HG03097 (cell line): ENCODE results near the gene ABL1.
"Not testable (repeated sequence)": the region's sequence is repeated elsewhere in the genome, so short reads cannot be mapped to it uniquely, and the experiment has no call there.

Experiments
- ATAC-seq: cut with Tn5 transposase; IDR thresholded peaks from one replicate; pipeline ENCODE4 v1.9.1; 2021; ENCODE audit not compliant: unreplicated experiment, low FRiP score

The ABL1 gene

DNA sequence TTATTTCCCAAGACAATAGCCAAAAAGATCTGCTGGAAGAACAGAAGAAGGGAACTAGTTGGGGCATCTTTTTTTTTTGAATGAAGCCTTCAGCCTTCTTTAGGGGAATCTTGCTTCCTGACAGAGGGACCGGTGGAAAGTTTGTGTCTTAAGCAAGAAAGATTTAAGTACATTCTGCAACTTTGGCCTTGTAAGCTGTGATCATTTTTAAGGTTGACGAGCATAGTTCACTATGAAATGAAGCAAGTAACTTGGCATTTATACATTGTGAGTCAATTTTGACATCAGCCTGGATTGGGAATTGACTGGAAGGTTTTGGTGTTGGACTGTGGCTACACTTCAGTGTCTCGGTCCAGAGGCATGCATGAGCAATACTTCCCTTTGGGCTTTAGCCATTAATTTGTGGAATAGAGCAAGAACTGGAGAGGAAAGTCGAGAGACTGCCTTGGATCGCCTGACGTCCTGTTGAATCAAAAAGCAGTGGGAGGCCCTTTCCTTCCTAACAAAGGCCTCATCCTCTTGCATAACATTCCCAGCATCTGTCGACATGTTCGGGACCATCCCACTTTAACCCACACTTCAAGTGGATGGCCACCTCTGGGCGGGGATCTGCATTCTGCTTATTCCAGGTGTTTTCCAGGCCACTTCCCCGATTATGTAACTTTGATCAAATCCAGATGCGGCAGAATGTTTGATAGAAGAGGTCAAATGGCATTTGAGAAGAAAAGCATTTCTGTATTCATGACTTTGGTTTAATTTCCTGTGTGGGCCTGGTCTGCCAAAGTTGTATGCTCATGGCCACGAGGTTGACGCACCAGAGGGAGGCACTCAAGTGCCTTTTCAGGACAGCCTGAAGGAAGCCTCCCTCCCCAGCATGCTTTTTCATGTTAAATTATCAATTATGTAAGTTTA lies 12.5 kb downstream of the ABL1 start:
- ATAC-seq = no peak

DNA sequence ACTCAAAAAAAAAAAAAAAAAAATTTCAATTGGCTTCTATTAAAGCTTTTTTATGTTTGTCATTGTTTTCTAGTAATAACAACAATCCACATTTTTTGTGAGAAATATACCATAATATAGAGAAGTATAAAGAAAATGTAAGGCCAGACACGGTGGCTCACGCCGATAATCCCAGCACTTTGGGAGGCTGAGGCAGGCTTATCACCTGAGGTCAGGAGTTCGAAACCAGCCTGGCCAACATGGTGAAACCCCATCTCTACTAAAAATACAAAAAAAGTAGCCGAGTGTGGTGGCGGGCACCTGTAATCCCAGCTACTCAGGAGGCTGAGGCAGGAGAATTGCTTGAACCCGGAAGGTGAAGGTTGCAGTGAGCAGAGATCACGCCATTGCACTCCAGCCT lies 13.5 kb downstream of the ABL1 start:
- not testable (repeated sequence) for ATAC-seq

DNA sequence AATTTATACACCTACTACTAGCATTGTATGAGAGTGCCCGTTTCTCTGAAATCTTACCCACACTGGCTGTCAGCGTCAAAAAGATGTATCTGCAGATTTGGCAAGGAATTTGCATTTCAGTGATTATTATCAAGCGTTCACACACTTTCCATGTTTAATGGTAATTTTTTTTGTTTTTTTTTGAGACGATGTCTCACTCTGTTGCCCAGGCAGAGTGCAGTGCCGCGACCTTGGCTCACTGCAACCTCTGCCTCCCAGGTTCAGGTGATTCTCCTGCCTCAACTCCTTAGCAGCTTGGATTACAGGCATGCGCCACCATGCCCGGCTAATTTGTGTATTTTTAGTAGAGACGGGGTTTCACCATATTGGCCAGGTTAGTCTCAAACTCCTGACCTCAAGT lies 14.3 kb downstream of the ABL1 start:
- ATAC-seq = no peak

DNA sequence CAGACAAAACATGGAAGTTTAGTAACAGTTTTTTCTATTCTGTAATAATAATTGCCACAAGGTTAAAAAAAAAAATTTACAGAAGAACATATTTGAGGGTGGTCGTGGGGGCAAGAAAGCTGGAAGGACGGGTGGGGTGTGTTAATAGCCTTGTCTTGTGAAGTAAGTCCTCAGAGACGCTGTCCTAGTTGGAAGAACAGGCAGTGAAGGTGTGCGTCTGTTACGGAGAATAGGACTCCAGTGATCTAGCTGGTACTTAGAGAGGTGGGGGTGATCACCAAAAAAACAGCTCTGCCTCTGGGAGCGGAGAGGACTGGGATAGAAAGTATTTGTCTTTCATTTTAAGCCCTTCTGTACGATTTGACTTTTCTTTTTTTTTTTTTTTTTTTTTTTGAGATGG lies 17.7 kb downstream of the ABL1 start:
- no peak for ATAC-seq

DNA sequence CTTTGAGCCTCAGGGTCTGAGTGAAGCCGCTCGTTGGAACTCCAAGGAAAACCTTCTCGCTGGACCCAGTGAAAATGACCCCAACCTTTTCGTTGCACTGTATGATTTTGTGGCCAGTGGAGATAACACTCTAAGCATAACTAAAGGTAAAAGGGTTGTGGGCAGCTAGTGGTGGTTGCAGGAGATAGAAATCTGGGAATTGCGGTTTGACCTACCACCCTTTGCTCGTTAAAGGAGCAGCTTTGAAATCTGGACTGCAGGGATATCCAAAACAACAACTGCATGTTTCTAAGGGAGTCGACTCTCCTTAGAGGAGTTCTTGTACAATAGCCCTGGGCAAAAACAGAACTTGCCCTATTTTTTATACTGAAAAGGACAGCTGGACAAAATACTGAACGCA lies 19.0 kb downstream of the ABL1 start:
- ATAC-seq = no peak

DNA sequence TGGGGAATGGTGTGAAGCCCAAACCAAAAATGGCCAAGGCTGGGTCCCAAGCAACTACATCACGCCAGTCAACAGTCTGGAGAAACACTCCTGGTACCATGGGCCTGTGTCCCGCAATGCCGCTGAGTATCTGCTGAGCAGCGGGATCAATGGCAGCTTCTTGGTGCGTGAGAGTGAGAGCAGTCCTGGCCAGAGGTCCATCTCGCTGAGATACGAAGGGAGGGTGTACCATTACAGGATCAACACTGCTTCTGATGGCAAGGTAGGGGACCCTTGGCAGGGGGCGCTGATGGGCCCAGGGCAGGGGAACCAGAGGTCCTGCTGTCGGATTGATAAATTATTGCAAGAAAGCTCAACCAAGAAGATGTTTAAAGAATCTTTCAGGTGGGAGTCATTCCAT lies 19.8 kb downstream of the ABL1 start:
- ATAC-seq = no peak

DNA sequence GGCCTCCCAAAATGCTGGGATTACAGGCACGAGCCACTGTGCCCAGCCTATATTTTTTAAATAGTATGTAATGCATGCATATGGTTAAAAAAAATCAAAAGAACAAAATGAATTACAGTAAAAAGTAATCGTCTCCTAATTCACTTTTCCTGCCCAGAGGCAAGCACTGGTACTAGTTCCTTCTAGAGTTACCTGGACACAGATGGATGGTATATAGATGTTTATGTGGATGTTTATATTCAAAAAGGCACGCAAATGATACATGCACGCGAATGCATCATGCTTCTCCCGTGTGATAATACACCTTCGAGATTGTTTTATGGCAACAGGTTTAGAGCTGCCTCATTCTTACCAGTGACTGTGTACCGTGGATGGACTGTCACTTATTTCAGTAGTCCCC lies 21.4 kb downstream of the ABL1 start:
- ATAC-seq = no peak

DNA sequence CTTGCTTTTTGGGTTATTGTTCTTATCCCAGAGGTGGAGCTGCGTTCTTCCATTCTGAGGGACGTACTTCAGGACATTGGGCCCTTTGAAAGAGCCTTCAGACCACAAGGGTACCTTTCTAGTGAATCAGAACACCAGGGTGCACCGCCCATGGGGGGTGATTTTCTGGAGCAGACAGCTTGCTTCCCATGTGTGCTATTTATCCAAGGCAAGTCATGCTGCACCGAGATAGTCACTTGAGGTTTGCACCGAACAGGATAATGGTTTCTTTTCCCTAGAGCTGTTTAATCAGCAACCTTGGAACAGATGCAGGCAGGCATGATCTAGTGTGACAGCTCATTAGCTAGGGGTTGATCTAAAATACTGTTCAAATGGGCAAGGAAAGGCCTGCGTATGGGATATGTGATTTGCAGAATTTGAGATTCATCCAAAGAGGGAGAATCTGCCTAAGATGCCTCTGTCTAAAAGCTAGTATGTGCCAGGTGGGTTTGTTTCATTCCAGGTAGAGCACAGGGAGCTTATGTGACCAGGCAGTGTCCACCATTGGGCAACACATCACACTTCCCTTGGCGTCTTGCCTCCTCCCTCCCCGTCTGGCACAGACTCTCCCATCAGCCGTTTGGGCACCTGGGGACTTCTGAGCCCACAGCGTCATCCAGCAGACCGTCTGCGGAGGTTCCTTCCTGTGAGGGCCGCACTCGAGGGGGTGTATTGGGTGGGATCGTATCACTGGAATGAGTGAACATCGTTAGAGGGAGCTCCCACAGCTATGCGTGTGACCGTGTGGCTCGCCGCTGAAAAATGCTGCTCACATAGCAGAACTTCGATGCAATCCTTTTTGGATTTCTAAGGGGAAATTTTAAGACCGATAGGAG lies 23.0 kb downstream of the ABL1 start:
- ATAC-seq = no peak

DNA sequence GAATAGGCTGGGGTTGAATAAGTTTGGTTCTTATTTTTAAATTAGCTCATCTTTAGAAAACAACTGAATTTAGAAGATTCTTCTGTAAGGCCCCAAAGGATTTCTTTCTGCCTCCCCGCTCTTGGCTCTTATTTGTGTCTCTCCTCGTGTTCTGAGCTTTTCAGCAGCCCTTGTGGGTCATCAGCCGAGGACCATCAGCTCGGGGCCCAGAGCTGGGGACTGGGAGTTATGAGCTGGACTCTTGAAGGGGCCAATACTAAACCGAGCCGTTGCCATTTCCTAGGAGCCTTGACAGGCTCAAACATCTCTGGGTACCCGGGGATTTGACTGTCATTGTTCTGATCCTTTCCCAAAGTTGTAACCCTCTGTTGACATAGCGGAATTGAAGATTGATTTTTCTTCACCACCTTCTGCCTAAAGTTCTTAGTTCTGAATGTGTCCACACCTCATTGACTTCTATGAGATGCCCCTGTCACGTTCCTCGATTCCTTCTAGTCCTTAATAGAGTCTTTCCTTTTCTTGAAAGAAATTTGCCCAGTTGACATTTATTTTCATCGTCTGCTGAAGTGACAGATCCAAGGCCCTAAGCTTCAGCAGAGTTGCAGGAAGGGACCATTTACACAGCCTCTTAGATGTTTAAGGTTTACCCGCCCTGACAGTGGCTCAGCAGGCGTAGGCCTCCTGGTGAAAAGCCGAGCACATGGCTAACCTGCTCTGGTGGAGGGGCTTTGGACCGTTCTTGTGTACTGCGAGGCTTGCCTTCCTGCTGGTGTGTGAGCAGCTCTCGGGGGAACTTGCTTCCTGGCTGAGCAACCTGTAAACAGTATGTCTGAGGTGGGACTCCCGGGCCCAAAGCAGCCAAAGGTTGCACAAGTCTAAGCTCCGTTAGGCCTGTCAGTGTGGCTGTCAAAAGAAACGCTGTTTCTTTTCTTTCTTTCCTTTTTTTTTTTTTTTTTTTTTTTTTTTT lies 24.0 kb downstream of the ABL1 start:
- ATAC-seq = no peak

DNA sequence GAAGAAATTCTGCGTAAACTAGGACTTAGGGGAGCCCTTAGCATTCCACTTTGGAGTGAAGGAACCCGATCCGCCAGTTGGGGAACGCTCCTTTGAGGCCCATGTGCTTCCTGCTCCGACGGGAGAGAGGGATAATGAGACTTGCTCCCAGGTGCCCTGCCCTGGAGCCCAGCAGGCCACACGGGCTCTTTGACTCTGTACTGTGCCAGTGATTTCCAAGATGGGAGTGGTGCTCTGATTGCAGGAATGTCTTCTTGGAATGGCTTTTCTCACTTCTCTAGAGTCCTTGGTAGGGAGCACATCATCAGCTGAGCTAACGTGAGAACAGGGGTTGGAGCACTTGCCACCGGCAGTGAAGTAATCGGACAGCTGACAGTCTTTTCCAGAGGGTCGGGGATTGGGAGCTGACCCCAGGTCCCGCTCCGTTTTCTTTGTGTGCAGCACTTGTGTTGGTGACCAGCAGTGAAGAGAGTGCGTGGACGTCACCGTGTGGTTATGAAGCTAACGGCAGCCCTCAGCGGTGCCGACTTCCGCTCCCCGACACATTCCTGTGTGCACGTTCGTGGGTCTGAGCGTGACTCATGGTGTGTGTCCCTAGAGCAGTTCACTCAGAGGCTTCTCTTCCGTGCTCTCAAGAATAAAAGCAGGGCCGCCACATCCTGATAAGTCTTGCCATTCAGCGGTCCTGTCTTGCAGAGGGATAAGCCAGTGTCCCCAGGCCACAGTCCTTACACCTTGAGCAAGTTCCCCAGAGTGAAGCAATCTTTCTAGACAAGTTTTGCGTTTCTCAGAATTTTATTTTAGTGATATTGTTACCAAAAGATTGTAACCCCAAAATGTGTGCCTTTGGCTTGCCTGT lies 25.6 kb downstream of the ABL1 start:
- ATAC-seq = no peak

DNA sequence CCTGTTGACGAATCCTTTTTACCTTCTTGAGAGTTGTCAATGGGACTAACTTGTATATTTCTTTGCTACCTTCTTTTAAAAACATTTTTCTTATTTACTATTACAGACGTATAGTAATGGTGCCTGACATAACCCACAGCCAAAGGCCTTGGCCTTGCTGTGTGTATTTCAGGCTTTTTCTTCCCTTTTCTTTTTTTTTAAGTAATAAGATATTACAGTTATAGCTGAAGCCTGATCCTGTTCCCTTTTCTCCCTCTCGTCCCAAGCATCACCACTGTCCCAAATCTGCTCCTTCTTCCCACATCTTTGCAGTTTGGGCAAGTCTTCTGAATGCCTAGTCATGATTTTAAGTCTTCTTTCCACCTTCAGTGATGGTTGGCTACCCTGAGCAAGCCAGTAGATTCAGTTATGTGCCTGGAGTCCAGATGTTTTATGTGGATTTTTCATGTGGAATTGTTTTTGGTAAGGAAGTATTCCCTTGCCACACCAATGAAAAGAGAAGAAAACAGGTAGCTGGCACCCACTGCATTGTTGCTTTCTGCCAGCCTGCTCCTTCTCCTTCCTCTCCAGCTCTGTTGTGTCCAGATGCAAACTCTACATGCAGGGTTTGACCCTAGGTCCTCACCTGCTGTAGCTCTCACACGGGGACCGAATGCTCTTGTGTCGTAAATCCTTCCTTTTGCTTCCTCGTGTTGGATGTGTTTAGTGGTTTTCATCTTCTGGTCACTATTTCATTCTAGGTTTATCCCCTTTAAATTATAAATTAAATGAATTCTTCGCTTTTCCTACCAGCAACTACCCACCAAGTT lies 26.5 kb downstream of the ABL1 start:
- no peak for ATAC-seq

DNA sequence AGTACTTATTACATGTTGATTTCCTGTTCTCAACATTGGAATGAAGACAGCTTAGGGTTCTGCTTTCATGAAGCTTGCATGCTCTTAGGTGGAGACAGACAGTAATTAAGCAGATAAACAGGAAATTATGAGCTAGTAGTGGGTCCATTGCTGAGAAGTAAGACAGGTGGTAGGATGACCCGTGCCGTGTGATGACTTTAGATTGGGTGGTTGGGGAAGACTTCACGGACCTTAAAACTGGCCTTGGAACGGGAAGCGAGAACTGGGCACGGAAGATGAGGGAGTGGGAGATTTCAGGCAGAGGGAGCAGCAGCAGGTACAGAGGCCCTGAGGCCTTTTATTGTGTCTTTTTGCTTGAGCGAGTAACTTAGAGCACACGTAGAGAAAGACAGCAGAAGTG lies 27.2 kb downstream of the ABL1 start:
- no peak for ATAC-seq

DNA sequence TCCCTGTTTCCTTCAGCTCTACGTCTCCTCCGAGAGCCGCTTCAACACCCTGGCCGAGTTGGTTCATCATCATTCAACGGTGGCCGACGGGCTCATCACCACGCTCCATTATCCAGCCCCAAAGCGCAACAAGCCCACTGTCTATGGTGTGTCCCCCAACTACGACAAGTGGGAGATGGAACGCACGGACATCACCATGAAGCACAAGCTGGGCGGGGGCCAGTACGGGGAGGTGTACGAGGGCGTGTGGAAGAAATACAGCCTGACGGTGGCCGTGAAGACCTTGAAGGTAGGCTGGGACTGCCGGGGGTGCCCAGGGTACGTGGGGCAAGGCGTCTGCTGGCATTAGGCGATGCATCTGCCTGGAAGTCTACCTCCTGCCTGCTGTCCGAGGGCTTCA lies 27.7 kb downstream of the ABL1 start:
- ATAC-seq = no peak

DNA sequence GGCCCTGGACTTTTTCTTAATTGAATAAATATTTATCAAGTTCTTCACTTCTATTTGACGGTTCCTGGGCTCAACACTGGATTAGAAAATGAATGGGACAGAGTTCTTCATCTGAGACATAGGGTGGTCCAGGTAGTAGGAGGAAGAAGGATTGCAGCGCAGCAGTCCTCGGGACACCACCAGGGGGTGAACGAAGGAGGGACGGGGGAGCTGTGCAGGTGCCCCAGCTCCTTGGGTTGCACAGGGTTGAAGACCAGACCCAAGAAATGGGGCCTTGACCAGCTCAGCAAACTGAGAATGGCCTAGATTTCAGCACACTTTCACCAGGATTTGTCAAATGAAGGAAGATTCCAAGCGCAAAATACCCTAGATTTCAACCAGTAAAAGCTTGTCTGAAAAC lies 29.5 kb downstream of the ABL1 start:
- ATAC-seq = no peak

DNA sequence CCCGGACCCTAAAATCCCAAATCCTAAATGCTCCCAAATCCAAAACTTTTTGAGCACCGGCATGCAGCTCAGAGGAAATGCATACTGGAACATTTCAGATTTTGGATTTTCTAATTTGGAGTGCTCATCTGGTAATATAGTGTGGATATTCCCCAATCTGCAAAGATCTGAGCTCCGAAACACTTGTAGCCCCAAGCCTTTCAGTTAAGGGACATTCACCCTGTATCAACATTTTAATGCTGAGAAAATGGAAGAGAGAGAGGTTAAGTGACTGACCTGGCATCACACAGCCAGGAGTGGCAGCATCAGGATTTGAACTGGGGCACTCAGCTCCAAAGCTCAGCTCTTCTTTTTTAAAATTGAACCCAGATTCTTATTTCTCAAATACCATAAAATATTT lies 30.9 kb downstream of the ABL1 start:
- no peak for ATAC-seq

DNA sequence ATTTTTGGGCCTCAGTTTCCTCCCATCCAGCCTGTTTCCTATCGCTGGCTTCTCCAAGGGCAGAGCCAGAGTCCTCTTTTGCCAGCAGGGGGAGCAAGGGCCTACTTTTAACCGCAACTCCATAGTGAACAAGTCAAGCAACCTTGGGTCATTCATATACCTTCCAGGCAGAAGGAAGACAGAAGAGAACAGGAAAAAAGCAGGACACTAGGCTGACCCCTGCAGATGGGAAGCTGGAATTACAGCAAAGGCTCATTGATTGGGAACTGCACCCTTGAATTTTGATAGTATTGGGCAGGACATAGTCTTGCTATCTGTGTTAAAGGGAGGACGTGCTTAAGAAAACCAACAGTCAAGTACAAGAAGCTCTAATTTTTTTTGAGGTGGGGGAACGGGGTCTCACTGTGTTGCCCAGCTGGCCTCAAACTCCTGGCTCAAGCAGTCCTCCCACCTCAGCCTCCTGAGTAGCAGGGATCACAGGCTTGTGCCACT lies 31.5 kb downstream of the ABL1 start:
- ATAC-seq = no peak

DNA sequence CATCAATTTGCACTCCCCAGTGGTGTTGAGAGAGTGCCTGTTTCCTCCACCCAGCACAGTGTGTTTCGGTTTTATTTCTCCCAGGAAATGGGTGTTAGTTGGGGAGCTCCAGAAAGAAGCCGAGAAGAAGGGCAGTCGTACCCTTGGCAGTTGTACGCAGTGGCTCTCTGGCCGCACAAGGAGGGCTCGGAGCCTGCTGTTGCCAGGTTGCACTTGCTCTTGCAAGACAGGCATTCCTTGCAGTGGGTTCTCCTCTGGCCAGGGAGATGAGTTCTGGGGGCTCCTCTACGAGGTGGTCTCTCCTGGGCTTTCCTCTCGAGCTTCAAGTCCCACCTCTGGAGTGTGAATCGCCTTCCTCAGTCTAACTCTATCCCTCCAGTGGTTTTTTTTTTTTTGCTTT lies 32.5 kb downstream of the ABL1 start:
- ATAC-seq = no peak

DNA sequence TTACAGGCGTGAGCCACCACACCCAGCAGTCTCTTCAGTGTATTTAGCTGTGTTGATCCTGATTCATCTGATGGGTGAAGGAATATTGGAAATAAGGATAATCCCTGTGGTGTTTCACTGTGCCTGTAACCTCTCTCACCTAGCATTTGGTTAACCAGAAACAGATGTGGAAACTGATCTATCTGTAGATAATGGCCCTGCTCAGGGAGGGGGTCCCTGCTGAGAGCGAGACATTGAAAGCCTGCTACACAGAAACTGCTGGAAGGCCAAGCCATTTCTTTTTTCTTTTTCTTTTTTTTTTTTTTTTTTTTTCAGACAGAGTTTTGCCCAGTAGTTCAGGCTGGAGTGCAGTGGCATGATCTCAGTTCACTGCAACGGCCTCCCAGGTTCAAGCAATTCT lies 33.2 kb downstream of the ABL1 start:
- ATAC-seq = no peak

DNA sequence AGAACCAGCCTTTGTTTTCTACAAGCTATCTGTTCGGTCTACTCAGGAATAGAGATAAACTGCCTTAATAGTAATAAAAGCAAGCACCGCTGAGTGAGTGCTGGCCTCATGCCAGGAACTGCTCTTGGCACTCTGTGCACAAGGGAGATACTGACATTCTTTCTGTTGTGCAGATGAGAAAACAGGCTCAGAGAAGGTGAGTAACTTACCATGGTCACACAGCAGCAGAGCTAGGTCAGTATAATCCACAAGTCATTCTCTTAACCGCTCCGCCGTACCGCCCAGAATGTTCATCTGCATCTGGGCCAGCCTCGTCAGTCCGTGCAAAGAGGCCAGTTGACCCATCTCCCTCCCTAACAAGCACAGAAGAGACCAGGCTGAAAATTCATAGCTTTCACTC lies 34.2 kb downstream of the ABL1 start:
- no peak for ATAC-seq
